Central memory CD8-positive, alpha-beta T cell (primary cell): ENCODE data around the gene S1PR4.
"Not testable (repeated sequence)": the region's sequence is repeated elsewhere in the genome, so short reads cannot be mapped to it uniquely, and the experiment has no call there.

Source experiments
- ATAC-seq: fragments of 150-1000 bp; cut with Tn5 transposase; replicated peaks from 2 replicates; pipeline ENCODE4 v1.10.0; 2022; ENCODE audit warnings: mild to moderate bottlenecking, moderate FRiP score, moderate number of reproducible peaks; ENCODE audit not compliant: poor library complexity, severe bottlenecking; ENCODE audit errors: extremely low read depth
- DNase-seq, 2 donors: peaks; one replicate each; pipeline ENCODE4 v3.0.0; 2021; ENCODE audit warnings: low spot score in 2 of 2
- H3K27ac Mint-ChIP-seq: one replicate; pipeline ENCODE4 v1.8.0; 2022; ENCODE audit warnings: low read depth, mild to moderate bottlenecking, moderate library complexity, mixed read lengths
- H3K27me3 Mint-ChIP-seq: one replicate; pipeline ENCODE4 v1.8.0; 2022; ENCODE audit warnings: mixed read lengths
- H3K36me3 Mint-ChIP-seq: one replicate; pipeline ENCODE4 v1.8.0; 2022; ENCODE audit warnings: mild to moderate bottlenecking, moderate library complexity, mixed read lengths; ENCODE audit not compliant: insufficient read depth
- H3K4me1 Mint-ChIP-seq: one replicate; pipeline ENCODE4 v1.8.0; 2022; ENCODE audit warnings: mixed read lengths
- H3K4me3 Mint-ChIP-seq: one replicate; pipeline ENCODE4 v1.8.0; 2022; ENCODE audit warnings: mild to moderate bottlenecking, moderate library complexity, mixed read lengths
- H3K9me3 Mint-ChIP-seq: one replicate; pipeline ENCODE4 v1.8.0; 2022; ENCODE audit warnings: mixed read lengths

S1PR4 gene

DNA sequence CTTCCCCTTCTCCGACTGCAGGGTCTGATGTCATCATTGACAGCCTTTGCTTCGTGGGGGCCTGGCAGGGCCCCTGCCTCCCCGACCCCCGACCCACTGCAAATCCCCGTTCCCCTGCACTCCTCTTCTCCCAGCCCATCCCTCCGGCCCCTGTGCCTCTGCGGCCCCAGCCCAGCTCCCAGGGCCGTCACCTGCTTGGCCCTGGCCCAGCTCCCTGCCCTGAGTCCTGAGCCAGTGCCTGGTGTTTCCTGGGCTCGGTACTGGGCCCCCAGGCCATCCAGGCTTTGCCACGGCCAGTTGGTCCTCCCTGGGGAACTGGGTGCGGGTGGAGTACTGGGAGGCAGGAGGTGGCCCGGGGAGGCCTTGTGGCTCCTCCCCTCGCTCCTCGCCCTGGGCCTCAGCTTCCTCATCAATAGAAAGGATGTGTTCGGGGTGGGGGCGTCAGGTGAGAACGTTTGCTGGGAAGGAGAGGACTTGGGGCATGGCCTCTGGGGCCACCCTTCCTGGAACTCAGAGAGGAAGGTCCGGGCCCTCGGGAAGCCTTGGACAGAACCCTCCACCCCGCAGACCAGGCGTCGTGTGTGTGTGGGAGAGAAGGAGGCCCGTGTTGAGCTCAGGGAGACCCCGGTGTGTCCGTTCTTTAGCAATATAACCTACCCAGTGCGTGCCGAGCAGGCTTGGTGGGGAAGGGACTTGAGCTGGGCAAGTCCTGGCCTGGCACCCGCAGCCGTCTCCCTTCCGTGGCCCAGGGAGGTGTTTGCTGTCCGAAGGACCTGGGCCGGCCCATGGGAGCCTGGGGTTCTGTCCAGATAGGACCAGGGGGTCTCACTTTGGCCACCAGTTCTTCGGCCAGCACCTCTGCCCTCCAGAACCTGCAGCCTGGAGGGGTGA is 30.0 kb downstream of the S1PR4 start:
- Mint-ChIP-seq H3K27ac (no peak overlapping the region), H3K27me3 (no peaks in the 10 kb centered on the region), H3K36me3 (peaks cover 1% of the 10 kb centered on the region), H3K4me1 (peaks cover 10% of the 10 kb centered on the region), H3K9me3 (no peaks in the 10 kb centered on the region), H3K4me3 (no peak overlapping the region)
- ATAC-seq, result no peak
- DNase-seq, result no peak

DNA sequence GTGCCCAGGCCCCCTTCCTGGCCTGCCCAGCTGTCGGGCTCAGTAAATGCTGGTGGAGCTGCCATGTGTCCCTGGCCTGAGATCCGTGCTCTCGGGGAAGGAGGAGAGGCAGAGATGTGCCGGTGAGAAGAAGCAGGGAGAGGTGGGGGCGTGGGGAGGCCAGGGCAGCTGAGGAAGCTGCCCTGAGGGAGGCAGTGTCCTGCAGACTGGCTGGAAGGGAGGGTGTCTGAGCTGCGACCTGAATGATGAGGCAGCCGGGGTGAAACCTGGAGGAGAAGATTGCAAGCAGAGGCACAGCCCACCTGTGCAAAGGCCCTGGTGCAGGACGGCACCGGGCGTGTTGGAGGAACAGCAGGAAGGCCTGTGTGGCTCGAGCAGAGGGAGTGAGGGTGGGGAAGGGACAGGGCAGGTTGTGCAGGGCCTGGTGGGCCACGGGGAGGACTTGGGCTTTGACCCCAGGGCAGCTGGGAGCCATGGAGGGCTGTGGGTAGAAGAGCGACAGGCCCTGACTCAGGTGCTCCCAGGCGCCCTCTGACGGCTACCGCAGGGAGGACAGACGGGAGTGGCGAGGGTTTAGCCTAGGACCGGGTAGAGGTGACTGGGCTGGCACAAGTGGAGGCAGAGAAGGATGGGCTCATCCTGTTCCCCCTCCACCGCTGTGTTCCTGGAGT is 31.9 kb downstream of the S1PR4 start:
- ATAC-seq, result peak; percentile 72
- Mint-ChIP-seq H3K4me1 (peaks cover 10% of the 10 kb centered on the region), H3K27ac (no peak overlapping the region), H3K9me3 (no peaks in the 10 kb centered on the region), H3K27me3 (no peaks in the 10 kb centered on the region), H3K4me3 (no peak overlapping the region), H3K36me3 (no peaks in the 10 kb centered on the region)
- peak; percentile 51 to 59 for DNase-seq

DNA sequence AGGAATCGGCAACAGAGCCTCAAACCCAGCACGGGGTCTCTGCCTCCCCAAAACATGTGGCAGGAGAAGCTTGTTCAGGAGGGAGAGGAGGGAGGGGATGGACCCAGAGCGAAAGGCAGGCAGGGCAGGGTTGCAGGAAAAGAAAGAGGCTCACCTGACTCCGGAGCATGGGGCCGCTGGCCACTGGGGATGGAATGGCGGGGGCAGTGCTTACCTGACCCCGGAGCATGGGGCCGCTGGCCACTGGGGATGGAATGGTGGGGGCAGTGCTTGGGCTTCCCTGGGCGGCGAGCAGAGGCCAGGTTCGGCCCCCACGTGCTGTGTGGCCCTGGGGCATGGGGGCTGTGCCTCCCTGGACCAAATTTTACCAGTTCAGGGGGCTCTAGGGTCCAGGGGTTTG is 32.6 kb downstream of the S1PR4 start:
- H3K27ac Mint-ChIP-seq, result no peak overlapping the region
- DNase-seq (no peak), ATAC-seq (no peak)
- H3K36me3 Mint-ChIP-seq, result no peaks in the 10 kb centered on the region
- H3K27me3 Mint-ChIP-seq, result no peaks in the 10 kb centered on the region
- peaks cover 10% of the 10 kb centered on the region for H3K4me1 Mint-ChIP-seq
- H3K9me3 Mint-ChIP-seq, result no peaks in the 10 kb centered on the region
- H3K4me3 Mint-ChIP-seq, result no peak overlapping the region

GRCh38 chr19:3213159-3213558 is 34.6 kb downstream of the S1PR4 start:
- Mint-ChIP-seq H3K36me3 (peaks cover 5% of the 10 kb centered on the region), H3K27me3 (no peaks in the 10 kb centered on the region), H3K27ac (peak overlapping the region; percentile 49), H3K4me1 (peaks cover 10% of the 10 kb centered on the region), H3K9me3 (no peaks in the 10 kb centered on the region), H3K4me3 (no peak overlapping the region)
- no peak for ATAC-seq
- no peak for DNase-seq

DNA sequence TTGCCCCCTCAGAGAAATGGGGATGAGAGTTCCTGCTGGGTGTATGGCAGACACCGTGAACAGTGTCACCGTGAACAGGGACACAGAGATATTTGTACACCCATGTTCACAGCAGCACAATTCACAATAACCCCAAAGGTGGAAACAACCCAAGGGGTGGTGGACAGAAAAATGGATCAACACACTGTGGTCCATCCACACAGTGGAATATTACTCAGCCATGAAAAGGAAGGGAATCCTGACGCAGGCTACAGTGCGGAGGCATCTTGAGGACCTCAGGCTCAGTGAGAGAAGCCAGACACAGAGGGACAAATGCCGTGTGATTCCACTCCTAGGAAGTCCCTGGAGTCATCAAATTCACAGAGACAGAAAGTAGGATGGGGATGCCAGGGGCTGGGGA is 38.3 kb downstream of the S1PR4 start:
- no peaks in the 10 kb centered on the region for H3K27me3 Mint-ChIP-seq

DNA sequence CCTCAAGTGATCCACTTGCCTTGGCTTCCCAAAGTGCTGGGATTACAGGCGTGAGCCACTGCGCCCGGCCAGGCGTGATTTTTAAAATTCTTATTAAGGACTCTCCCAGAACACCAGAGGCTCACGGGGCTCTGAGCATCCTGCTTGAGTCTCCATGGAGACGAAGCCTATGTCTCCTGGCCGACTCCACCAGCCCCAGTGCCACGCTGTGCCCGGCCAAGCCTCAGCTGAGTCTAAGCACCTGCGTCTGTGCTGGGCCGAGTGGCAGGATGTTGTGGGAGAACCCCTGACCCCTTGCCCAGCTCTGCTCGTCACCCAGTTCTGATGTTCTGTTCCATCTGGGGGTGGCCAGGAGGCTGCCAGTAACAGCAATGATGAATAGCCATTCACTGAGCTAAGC is 42.0 kb downstream of the S1PR4 start:
- H3K27me3 Mint-ChIP-seq, result no peaks in the 10 kb centered on the region
- DNase-seq, result no peak
- ATAC-seq, result no peak
- no peaks in the 10 kb centered on the region for H3K9me3 Mint-ChIP-seq
- H3K4me3 Mint-ChIP-seq, result no peak overlapping the region
- no peak overlapping the region for H3K27ac Mint-ChIP-seq
- no peaks in the 10 kb centered on the region for H3K4me1 Mint-ChIP-seq
- peaks cover 6% of the 10 kb centered on the region for H3K36me3 Mint-ChIP-seq

More for the DNA sequence above, 38.3 kb downstream of the S1PR4 start:
- Mint-ChIP-seq H3K4me1 (no peaks in the 10 kb centered on the region), H3K27ac (no peak overlapping the region), H3K4me3 (no peak overlapping the region), H3K36me3 (peaks cover 5% of the 10 kb centered on the region), H3K9me3 (no peaks in the 10 kb centered on the region)
- DNase-seq (no peak), ATAC-seq (no peak)

DNA sequence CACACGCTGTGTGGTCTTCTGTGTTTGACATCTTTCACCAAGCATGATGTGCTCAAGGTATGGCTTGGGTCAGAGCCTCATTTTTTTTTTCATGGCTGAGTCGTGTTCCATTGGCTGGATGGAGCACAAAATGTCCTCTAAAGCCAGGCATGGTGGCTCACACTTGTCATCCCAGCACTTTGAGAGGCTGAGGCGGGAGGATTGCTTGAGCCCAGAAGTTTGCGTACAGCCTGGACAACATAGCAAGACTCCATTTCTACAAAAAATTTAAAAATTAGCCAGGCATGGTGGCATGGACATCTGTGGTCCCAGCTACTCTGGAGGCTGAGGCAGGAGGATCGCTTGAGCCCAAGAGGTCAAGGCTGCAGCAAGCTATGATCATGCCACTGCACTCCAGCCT is 43.0 kb downstream of the S1PR4 start:
- H3K4me3 Mint-ChIP-seq, result not testable (repeated sequence)
- peaks cover 11% of the 10 kb centered on the region for H3K36me3 Mint-ChIP-seq

GRCh38 chr19:3222709-3223108 is 44.1 kb downstream of the S1PR4 start:
- peaks cover 17% of the 10 kb centered on the region for H3K27me3 Mint-ChIP-seq
- no peaks in the 10 kb centered on the region for H3K9me3 Mint-ChIP-seq
- DNase-seq (no peak), ATAC-seq (no peak)
- peaks cover 7% of the 10 kb centered on the region for H3K36me3 Mint-ChIP-seq
- H3K4me3 Mint-ChIP-seq, result no peak overlapping the region
- no peak overlapping the region for H3K27ac Mint-ChIP-seq
- H3K4me1 Mint-ChIP-seq, result no peaks in the 10 kb centered on the region

More for the DNA sequence above, 43.0 kb downstream of the S1PR4 start:
- H3K27ac Mint-ChIP-seq, H3K27me3 Mint-ChIP-seq, ATAC-seq, DNase-seq, H3K9me3 Mint-ChIP-seq, H3K4me1 Mint-ChIP-seq: not testable (repeated sequence)

DNA sequence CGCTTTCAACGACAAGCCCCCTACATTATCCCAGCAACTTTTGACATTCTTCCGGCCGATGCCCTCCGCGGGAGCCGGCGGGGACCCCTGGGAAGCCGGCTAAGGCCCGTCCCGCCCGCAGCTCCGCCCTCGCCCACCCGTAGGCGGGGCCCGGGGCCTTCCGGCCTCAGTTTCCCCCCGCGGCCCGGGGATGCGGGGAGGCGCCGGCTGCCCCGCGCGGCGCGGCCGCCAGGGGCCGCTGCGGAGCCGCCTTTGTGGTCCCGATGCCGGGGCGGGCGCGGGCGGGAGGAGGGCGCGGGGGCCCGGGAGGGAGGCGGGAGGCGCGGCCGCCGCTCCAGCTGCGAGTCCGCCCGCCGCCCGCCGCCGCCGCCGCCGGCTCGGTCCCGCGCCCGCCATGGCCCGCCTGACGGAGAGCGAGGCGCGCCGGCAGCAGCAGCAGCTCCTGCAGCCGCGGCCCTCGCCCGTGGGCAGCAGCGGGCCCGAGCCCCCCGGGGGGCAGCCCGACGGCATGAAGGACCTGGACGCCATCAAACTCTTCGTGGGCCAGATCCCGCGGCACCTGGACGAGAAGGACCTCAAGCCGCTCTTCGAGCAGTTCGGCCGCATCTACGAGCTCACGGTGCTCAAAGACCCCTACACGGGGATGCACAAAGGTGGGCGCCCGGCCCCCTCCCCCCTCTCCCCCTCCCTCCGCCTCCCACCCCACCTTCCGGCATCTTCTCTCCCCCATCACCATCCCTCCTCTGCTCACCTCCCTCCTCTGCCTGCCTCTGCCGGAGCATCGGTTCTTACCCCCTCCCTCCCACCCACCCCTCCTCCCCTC is 46.0 kb downstream of the S1PR4 start, which contains the start of gene CELF5:
Gene CELF5 (plus strand): TSS at position 316 of the 823 bp plus-strand sequence. CDS start 79 bp downstream, at position 395.
- Mint-ChIP-seq H3K27me3 (peaks cover 24% of the 10 kb centered on the region), H3K4me3 (peak within 1 kb of the TSS; percentile 18), H3K9me3 (no peaks in the 10 kb centered on the region), H3K27ac (no peak within 1 kb of the TSS), H3K36me3 (peaks cover 7% of the 10 kb centered on the region), H3K4me1 (no peaks in the 10 kb centered on the region)
- DNase-seq, result peak in 1 of 2 donors; percentile 18
- peak; percentile 73 for ATAC-seq

- no peaks in the 10 kb centered on the region for H3K4me1 Mint-ChIP-seq
- no peak for ATAC-seq
- H3K27ac Mint-ChIP-seq, result no peak overlapping the region
- H3K4me3 Mint-ChIP-seq, result peak overlapping the region; percentile 18
- no peak for DNase-seq
- H3K27me3 Mint-ChIP-seq, result peaks cover 24% of the 10 kb centered on the region
- H3K36me3 Mint-ChIP-seq, result peaks cover 7% of the 10 kb centered on the region
- H3K9me3 Mint-ChIP-seq, result no peaks in the 10 kb centered on the region
Observed at GRCh38 chr19:3225169-3225485, 46.6 kb downstream of the S1PR4 start.

- H3K27ac Mint-ChIP-seq, result no peak overlapping the region
- DNase-seq (no peak), ATAC-seq (no peak)
- H3K9me3 Mint-ChIP-seq, result no peaks in the 10 kb centered on the region
- no peak overlapping the region for H3K4me3 Mint-ChIP-seq
- H3K4me1 Mint-ChIP-seq, result no peaks in the 10 kb centered on the region
- peaks cover 24% of the 10 kb centered on the region for H3K27me3 Mint-ChIP-seq
- peaks cover 7% of the 10 kb centered on the region for H3K36me3 Mint-ChIP-seq
Observed at GRCh38 chr19:3225677-3226093, 47.1 kb downstream of the S1PR4 start.

DNA sequence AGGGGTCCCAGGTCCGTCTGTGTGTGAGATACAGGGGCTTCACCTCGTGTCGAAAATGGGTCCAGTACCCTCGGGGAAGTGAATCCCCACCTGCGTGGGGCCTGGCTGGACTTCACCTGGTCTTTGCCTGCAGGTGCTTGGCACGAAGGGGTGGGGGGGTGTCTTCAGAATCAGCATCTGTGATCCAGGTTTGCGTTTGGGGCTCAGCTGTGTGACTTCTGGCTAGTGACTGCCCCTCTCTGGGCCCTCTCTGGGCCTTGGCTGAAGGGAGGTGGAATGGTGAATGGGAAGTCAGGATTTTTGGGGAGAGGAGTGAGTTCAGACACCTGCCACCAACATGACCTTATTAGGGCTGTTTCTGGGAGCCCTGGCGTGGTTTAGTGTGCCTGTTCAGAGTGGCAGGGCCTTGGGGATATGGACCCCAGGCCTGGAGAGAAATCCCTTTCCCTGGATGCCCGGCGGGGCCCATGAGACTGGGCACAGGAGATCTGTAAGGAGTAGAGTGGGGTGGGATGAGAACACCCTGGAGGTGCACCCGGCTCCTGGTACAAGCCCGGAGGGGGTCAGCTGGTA is 48.6 kb downstream of the S1PR4 start:
- Mint-ChIP-seq H3K4me3 (no peak overlapping the region), H3K36me3 (peaks cover 7% of the 10 kb centered on the region), H3K27ac (no peak overlapping the region), H3K9me3 (no peaks in the 10 kb centered on the region), H3K27me3 (peaks cover 24% of the 10 kb centered on the region), H3K4me1 (no peaks in the 10 kb centered on the region)
- ATAC-seq (no peak), DNase-seq (no peak)
